Karpas-422 (cell line): ENCODE results near the gene LMX1A. TPM values are rescaled to one million over a fixed set of nuclear protein-coding genes. Genes with fewer than 3 reads are reported as not detected.

ENCODE experiments used
- DNase-seq: peaks from one replicate; pipeline ENCODE4 v3.0.0-alpha.2; 2015
- H2AFZ ChIP-seq: fragments of 200-600 bp; sonication (generic); 2 replicates; pipeline ENCODE4 v1.6.1; 2014; ENCODE audit warnings: antibody characterized with exemption, low read length, mixed read lengths
- H3K27ac ChIP-seq: fragments of 200-600 bp; sonication (generic); 2 replicates; pipeline ENCODE4 v1.5.1; 2014; ENCODE audit warnings: mild to moderate bottlenecking, low read length, moderate library complexity
- H3K27me3 ChIP-seq: fragments of 200-600 bp; sonication (generic); 2 replicates; pipeline ENCODE4 v1.6.1; 2014; ENCODE audit warnings: low read length, mixed read lengths
- H3K36me3 ChIP-seq: fragments of 200-600 bp; sonication (generic); 2 replicates; pipeline ENCODE4 v1.6.1; 2014; ENCODE audit warnings: low read length, mixed read lengths; ENCODE audit not compliant: insufficient read depth
- H3K4me1 ChIP-seq: fragments of 200-600 bp; sonication (generic); 2 replicates; pipeline ENCODE4 v1.6.1; 2014; ENCODE audit warnings: mild to moderate bottlenecking, low read length, mixed read lengths
- H3K4me2 ChIP-seq: fragments of 200-600 bp; sonication (generic); 2 replicates; pipeline ENCODE4 v1.6.1; 2014; ENCODE audit warnings: low read length, low read depth, mild to moderate bottlenecking; ENCODE audit not compliant: poor library complexity, severe bottlenecking
- H3K4me3 ChIP-seq: fragments of 200-600 bp; sonication (generic); 2 replicates; pipeline ENCODE4 v1.5.1; 2014; ENCODE audit warnings: mild to moderate bottlenecking, antibody characterized with exemption, low read length, mixed read lengths
- H3K79me2 ChIP-seq: fragments of 200-600 bp; sonication (generic); 2 replicates; pipeline ENCODE4 v1.6.1; 2014; ENCODE audit warnings: mild to moderate bottlenecking, low read length, mixed read lengths
- H3K9ac ChIP-seq: fragments of 200-600 bp; sonication (generic); 2 replicates; pipeline ENCODE4 v1.6.0; 2014; ENCODE audit warnings: low read length
- H3K9me2 ChIP-seq: fragments of 200-600 bp; sonication (generic), shearing (Covaris generic); replicated peaks from 2 replicates; pipeline ENCODE4 v1.6.0; 2014; ENCODE audit warnings: mild to moderate bottlenecking, low read length, moderate library complexity; ENCODE audit not compliant: insufficient read depth
- H3K9me3 ChIP-seq: fragments of 300-700, 200-600 bp; sonication (generic); 2 replicates; pipeline ENCODE4 v1.6.1; 2014; ENCODE audit warnings: low read length, mixed read lengths
- H4K20me1 ChIP-seq: fragments of 200-600 bp; sonication (generic); 2 replicates; pipeline ENCODE4 v1.6.1; 2014; ENCODE audit warnings: mild to moderate bottlenecking, antibody characterized with exemption, low read length, low read depth; ENCODE audit not compliant: insufficient read depth
- total RNA-seq: library from RNA; depleted of rRNA; stranded (reverse); fragments of >200 nt; shearing (Covaris generic); gene quantifications from 2 replicates; pipeline ENCODE4 v1.2.3, GENCODE V29; 2014; ENCODE audit warnings: low replicate concordance

The LMX1A gene
- total RNA-seq, 1 experiment from 2014 or later: not detected

DNA sequence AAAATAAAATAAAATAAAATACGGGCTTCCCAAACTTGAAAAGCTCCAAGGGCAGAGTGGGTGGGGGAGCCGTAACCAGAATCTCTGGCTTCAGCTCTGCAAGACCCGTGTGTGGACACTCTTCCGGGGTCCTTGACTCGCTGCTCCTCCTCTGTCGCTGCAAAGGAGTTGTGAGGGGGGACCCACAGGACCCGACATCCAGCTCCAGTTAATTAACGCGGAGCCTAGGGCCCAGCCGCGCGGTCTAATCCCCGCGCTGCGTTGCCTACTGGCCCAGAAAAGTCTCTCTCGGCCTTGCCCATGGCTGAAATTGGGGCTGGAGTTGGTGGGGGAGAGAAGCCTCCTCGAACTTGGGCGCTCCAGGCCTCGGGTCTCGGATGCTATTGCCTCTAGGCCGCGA lies 1.8 kb downstream of the LMX1A start:
- Histone ChIP-seq H3K4me2 (no peak overlapping the region), H4K20me1 (no peaks in the 10 kb centered on the region), H3K36me3 (no peaks in the 10 kb centered on the region), H3K4me1 (no peaks in the 10 kb centered on the region), H3K9me2 (no peaks in the 10 kb centered on the region), H3K27ac (no peak overlapping the region), H2AFZ (no peak overlapping the region), H3K9ac (no peak overlapping the region), H3K27me3 (no peaks in the 10 kb centered on the region), H3K9me3 (no peaks in the 10 kb centered on the region), H3K4me3 (no peak overlapping the region), H3K79me2 (no peaks in the 10 kb centered on the region)
- DNase-seq: no peak

DNA sequence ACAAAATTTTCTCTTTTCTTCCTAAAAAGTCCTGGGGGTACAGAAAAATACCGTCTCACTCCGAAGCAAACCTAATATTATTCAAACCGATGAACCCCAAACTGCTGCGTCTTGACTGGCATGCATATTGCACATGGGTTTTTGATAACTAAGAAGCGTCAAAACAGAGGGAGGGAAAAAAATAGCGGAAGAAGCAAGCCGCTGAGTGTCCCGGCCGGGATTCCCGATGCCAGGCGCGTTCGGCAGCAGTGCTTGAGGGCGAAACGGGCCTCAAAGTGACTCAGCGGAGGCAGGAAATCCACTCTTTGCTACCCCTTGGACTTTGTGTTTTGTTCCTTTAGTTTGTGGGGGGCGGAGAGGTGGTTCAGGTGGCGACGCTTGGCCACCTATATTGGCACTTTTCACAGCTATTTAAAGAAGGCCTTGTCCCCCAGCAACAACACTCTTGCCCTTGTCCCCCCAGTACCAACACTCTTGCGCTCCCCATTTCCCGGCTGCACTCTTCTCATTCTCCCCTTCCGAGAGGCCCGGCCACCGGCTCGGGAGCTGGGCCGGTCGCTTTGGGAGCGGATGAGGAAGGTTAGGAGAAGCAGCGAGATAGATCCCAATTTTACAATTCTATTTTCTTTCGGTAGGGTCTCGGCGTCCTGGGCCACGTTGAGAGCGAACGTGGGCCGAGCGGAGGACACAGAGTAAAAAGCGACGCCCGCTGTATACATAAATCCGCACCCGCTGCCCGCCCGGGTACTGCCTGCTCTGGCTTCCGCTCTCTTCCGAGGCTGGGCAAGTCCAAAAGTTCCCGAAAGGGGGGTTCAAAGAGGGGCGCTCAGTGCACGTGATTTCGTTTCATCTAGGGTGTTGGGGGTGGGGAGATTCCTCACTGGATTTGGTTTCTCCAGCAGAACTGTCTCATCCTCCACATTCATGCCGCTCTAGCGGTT lies 2.5 kb downstream of the LMX1A start:
- H3K27me3 ChIP-seq: no peaks in the 10 kb centered on the region
- H3K4me3 ChIP-seq: no peak overlapping the region
- H4K20me1 ChIP-seq: no peaks in the 10 kb centered on the region
- no peaks in the 10 kb centered on the region for H3K79me2 ChIP-seq
- H3K9ac ChIP-seq: no peak overlapping the region
- no peaks in the 10 kb centered on the region for H3K36me3 ChIP-seq
- H3K4me1 ChIP-seq: no peaks in the 10 kb centered on the region
- H3K9me3 ChIP-seq: no peaks in the 10 kb centered on the region
- H2AFZ ChIP-seq: no peak overlapping the region
- no peak overlapping the region for H3K27ac ChIP-seq
- no peak for DNase-seq
- H3K4me2 ChIP-seq: no peak overlapping the region
- H3K9me2 ChIP-seq: no peaks in the 10 kb centered on the region

DNA sequence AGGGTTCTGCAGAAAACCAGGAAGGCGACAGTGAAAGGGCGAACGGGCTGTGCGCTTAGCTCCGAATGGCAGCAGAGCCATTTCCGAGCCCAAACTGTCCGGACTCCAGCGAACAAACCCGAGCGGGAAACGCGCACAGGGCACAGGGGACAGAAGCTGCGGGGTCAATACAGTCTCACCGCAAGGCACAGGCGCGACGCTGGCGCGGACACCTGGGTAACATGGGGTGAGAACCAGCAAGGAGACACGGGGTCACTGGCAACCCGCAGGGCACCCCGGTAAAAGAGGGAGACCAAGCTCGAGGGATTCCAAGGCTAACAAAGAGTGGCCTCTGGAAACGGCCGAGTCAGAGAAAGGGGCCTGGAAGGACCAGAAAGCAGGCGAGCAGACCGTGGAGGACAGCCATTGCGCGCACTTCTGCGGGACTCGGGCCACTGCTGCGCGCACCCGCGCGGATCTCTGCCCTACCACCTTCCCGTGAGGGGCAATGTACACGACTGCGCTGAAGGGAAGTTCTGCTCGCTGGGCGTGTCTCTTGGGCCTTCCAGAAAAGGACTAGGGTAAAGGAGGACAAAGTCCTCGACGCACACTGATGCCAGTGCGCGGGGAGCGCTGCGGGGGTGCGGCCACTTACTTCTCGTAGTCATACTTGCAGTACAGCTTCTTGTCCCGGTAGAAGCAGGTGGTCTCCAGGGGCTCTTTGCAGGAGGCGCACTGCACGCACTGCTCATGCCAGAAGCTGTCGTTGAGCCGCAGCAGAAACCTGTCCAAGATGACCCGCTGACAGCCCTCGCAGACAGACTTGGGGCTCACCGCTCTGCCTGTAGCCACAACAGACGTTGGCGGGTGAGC lies 3.8 kb downstream of the LMX1A start:
- no peaks in the 10 kb centered on the region for H3K79me2 ChIP-seq
- H3K4me1 ChIP-seq: no peaks in the 10 kb centered on the region
- H3K27me3 ChIP-seq: no peaks in the 10 kb centered on the region
- H3K27ac ChIP-seq: no peak overlapping the region
- no peak overlapping the region for H2AFZ ChIP-seq
- no peak overlapping the region for H3K4me2 ChIP-seq
- DNase-seq: no peak
- no peak overlapping the region for H3K4me3 ChIP-seq
- no peaks in the 10 kb centered on the region for H4K20me1 ChIP-seq
- H3K9me2 ChIP-seq: no peaks in the 10 kb centered on the region
- no peaks in the 10 kb centered on the region for H3K9me3 ChIP-seq
- no peak overlapping the region for H3K9ac ChIP-seq
- no peaks in the 10 kb centered on the region for H3K36me3 ChIP-seq

DNA sequence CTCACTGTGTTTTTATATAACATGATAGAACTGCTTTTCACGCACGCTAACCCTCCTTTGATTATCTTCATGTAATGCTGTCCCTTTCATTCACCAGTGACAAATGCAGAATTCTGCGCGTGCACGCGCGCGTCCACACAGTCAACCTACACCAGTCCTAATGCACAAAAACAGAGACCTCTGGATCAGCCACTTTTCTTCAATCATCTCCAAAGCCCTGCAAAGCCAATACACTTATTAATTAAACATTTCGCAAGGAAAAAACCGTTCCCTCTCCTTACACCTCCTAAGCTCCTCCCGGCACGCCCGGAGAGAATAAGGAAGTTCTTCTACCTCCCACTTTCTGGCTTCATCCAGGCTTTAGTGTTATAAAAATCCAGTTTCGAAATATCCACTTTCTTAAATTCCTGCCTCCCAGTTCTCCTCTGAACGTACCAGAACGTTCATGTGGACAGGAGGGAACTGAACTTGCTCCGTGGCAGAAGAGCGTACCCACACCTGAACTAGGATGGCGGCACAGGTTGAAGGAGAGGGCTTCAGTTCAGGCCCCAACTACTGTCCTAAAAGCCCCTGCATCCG lies 4.6 kb downstream of the LMX1A start:
- no peak for DNase-seq
- Histone ChIP-seq H2AFZ (no peak overlapping the region), H3K4me3 (no peak overlapping the region), H3K27me3 (no peaks in the 10 kb centered on the region), H3K4me1 (no peaks in the 10 kb centered on the region), H3K9me2 (no peaks in the 10 kb centered on the region), H4K20me1 (no peaks in the 10 kb centered on the region), H3K9ac (no peak overlapping the region), H3K4me2 (no peak overlapping the region), H3K9me3 (no peaks in the 10 kb centered on the region), H3K79me2 (no peaks in the 10 kb centered on the region), H3K36me3 (no peaks in the 10 kb centered on the region), H3K27ac (no peak overlapping the region)

DNA sequence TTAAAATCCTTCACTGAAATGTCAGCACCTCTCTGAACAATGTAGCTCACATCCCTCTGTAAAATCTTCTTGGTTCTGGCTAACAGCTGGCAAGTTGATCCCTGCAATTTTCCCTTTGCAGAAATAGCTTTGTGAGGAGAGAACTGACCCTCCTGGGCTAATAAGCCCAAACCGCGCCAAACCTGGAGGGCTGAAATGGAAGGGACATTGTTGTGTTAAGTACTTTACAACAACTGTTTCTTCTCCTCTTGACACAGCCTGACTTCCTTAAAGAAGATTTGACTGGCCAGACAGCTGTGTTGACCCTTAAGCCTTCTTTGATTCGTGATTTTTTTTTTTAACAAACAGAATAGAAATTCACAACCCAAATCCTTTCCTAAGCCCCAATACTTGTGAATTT lies 5.7 kb downstream of the LMX1A start:
- Histone ChIP-seq H3K9me3 (no peaks in the 10 kb centered on the region), H4K20me1 (no peaks in the 10 kb centered on the region), H3K27me3 (no peaks in the 10 kb centered on the region), H3K4me2 (no peak overlapping the region), H3K9me2 (no peaks in the 10 kb centered on the region), H3K79me2 (no peaks in the 10 kb centered on the region), H3K27ac (no peak overlapping the region), H3K9ac (no peak overlapping the region), H3K4me3 (no peak overlapping the region), H3K36me3 (no peaks in the 10 kb centered on the region), H3K4me1 (no peaks in the 10 kb centered on the region), H2AFZ (no peak overlapping the region)
- no peak for DNase-seq

DNA sequence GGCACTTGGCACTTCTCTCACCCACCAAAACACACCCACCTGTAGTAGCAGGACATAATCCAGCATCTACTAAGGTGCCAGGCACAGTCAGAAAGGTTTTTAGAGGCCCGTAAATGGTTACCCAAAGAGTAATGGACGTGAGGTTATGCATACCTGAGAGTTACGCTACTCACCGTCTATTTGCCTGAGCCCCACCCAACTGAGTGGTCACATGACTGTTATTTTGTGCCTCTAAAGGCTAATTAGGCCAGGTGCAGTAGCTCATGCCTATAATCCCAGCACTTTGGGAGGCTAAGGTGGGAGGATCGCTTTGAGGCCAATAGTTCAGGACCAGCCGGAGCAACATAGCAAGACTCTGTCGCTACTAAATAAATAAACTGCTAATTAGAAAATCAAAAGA lies 11.0 kb downstream of the LMX1A start:
- Histone ChIP-seq H3K9me2 (no peaks in the 10 kb centered on the region), H3K27ac (no peak overlapping the region), H3K4me3 (no peak overlapping the region), H3K79me2 (no peaks in the 10 kb centered on the region), H4K20me1 (no peaks in the 10 kb centered on the region), H3K9ac (no peak overlapping the region), H3K9me3 (no peaks in the 10 kb centered on the region), H3K4me2 (no peak overlapping the region), H3K4me1 (no peaks in the 10 kb centered on the region), H2AFZ (no peak overlapping the region), H3K27me3 (no peaks in the 10 kb centered on the region), H3K36me3 (no peaks in the 10 kb centered on the region)
- no peak for DNase-seq

DNA sequence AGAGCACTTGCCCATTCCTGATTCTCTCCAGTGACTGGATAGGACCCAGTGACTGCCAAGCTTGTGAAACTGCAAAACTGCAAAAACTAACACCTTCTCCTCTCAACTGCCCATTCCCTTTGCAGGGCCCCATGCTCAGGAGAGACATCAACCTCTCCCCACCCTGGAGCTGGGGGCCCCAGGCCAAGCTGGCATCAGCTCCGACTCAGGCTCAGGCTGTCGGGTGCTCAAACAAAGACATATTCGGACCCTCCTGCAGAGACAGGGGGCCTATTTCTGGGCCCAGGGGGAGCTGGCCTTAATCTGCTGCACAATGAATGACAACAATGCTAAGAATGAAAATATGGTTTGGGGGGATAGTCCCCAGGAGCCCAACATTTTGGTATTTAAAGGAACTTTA lies 11.8 kb downstream of the LMX1A start:
- no peaks in the 10 kb centered on the region for H3K79me2 ChIP-seq
- no peaks in the 10 kb centered on the region for H3K4me1 ChIP-seq
- no peak overlapping the region for H3K27ac ChIP-seq
- H3K9ac ChIP-seq: no peak overlapping the region
- no peak overlapping the region for H3K4me3 ChIP-seq
- H3K9me2 ChIP-seq: no peaks in the 10 kb centered on the region
- no peaks in the 10 kb centered on the region for H3K9me3 ChIP-seq
- no peak overlapping the region for H3K4me2 ChIP-seq
- H3K27me3 ChIP-seq: no peaks in the 10 kb centered on the region
- no peaks in the 10 kb centered on the region for H4K20me1 ChIP-seq
- DNase-seq: no peak
- no peak overlapping the region for H2AFZ ChIP-seq
- no peaks in the 10 kb centered on the region for H3K36me3 ChIP-seq

DNA sequence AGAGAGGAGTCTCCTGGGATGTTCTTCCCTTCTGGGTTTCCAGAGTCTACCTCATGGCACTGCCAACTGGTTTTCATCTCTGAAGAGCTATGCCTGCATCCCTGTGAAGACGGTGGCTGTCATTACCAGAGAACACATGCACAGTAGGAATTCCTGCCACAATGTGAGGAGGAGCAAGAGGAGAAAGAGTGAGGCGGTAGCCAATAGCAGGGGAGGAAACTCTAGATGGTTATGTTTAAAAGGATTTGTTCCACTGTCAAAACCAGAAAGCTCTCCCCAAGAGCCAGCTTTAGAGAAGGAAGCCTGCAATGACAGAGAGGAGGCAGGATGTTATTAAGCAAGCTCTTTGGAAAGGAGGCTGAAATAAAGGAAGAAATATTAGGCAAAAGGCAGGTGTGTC lies 12.3 kb downstream of the LMX1A start:
- Histone ChIP-seq H3K4me1 (no peaks in the 10 kb centered on the region), H3K27ac (no peak overlapping the region), H3K9me3 (no peaks in the 10 kb centered on the region), H3K9me2 (no peaks in the 10 kb centered on the region), H3K36me3 (no peaks in the 10 kb centered on the region), H3K27me3 (no peaks in the 10 kb centered on the region), H3K79me2 (no peaks in the 10 kb centered on the region), H4K20me1 (no peaks in the 10 kb centered on the region), H3K4me2 (no peak overlapping the region), H3K9ac (no peak overlapping the region), H2AFZ (no peak overlapping the region), H3K4me3 (no peak overlapping the region)
- no peak for DNase-seq
